IPS-18a (cell line): ENCODE measurements around the gene SCO1.

Source experiments
- H3K27ac ChIP-seq: one replicate; pipeline ENCODE4 v1.5.1; 2013; ENCODE audit warnings: low read length
- H3K27me3 ChIP-seq: one replicate; pipeline ENCODE4 v1.6.1; 2013; ENCODE audit warnings: mild to moderate bottlenecking, low read length; ENCODE audit not compliant: control insufficient read depth, insufficient read depth
- H3K36me3 ChIP-seq: one replicate; pipeline ENCODE4 v1.6.1; 2013; ENCODE audit warnings: low read depth, low read length; ENCODE audit not compliant: control insufficient read depth
- H3K4me1 ChIP-seq: one replicate; pipeline ENCODE4 v1.6.1; 2013; ENCODE audit warnings: low read depth, low read length; ENCODE audit not compliant: control insufficient read depth
- H3K4me3 ChIP-seq: one replicate; pipeline ENCODE4 v1.5.1; 2013; ENCODE audit warnings: low read length
- H3K9ac ChIP-seq: one replicate; pipeline ENCODE4 v1.6.1; 2013; ENCODE audit warnings: mild to moderate bottlenecking, low read length, moderate library complexity
- H3K9me3 ChIP-seq: one replicate; pipeline ENCODE4 v1.6.1; 2013; ENCODE audit warnings: low read depth, low read length; ENCODE audit not compliant: control insufficient read depth

The SCO1 gene

DNA sequence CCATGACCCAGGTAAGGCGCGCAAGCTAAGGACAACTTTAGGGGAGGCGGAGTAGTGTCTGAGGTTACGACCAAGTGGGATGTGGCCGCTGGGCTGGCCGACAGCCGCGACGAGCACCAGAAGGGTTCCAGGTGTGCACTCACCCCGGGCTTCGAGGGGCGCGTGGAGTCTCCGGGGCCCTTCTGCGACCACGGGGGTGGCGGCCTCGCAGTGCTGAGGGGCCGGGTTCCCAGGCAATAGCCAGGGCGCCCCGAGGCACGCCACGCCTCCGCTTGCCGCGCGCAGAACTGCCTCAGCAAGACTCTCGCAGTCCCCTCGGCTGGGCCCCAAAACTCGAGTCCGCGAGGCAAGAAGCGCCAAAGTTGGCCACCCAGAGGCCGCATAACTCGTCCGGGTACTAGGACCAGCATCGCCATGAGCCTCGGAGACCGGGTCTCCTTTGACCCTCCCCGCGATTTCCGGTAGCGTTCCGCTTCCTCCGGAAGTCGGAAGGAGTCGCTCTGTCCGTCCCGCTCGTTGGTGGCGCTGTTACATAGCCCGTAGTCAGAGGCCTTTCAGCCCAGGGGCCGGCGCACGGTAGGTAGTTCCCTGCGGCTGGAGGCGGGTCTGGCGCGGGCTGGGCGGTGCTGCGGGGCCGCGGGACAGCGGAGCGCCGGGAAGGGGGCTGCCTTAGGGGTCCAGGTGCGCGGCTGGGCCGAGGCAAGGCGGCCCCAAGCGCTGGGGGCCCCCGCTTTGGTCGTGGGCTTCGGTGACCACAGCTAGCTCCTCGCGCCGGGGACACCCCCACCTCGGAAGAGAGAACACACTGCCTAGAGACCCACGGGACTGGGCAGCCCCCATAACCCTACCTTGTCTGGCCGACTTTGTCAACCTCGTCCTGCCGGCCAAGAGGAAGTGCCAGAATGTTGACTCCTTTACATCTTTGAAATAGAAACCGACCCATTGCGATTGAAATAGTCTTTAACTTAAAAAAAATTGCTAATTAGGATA is at the start of gene SCO1, which contains the start of gene ADPRM:
Gene SCO1 (minus strand): TSS at position 442 of the 990 bp plus-strand sequence. CDS start 26 bp downstream, at position 416.
Gene ADPRM (plus strand): TSS at position 503 of the 990 bp plus-strand sequence. CDS start 7,333 bp downstream, outside the sequence.
- Histone ChIP-seq H3K4me1 (no peaks in the 10 kb centered on the region), H3K9me3 (no peaks in the 10 kb centered on the region), H3K27ac (peak within 1 kb of the TSS; percentile 64), H3K27me3 (no peaks in the 10 kb centered on the region), H3K9ac (peak within 1 kb of the TSS; percentile 89), H3K36me3 (peaks cover 30% of the 10 kb centered on the region), H3K4me3 (peak within 1 kb of the TSS; percentile 95)

DNA sequence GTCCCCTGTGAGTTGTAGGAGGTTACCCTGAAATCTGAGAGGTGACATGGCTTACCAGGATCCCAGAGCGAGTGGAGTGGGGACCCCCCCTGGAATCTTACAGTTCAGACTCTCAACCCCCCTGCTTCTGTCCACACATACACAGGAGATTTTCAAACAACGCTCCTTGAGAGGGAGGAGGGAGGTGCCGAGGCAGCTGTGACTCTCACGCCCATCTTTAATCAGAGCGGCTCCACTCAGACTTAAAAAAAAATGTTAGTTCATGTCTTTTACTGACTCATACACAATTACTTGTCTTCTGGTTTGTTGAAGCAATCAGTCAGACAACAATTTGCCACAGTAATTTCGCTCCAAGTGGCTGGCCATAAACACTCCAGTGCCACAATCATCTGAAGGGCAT is 47.9 kb upstream of the SCO1 start:
- Histone ChIP-seq H3K4me3 (no peak overlapping the region), H3K9ac (no peak overlapping the region), H3K9me3 (no peaks in the 10 kb centered on the region), H3K27ac (no peak overlapping the region), H3K4me1 (peaks cover 5% of the 10 kb centered on the region), H3K27me3 (no peaks in the 10 kb centered on the region), H3K36me3 (no peaks in the 10 kb centered on the region)

DNA sequence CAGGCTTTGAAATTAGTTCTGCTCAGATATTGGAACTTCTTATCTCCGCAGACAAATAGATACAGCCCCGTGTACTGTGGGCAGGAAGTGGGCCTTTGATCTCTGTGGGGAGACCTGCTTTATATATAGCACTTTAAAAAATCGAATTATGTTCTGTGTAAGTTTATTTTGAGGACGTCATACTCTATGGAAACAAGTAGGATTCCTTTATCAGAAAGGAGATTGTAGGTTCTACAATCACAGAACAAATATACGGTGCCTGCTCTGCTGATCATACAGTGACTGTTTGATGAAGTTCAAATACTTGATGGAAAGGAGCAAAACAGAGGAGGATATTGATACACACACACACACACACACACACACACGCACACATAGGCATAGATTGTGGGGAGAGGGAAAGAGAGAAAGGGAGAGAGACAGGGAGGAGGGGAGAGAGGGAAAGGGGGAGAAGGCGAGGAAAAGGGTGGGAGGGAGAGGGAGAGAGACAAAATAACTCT is 47.2 kb upstream of the SCO1 start:
- H3K36me3 ChIP-seq = no peaks in the 10 kb centered on the region
- no peak overlapping the region for H3K4me3 ChIP-seq
- peaks cover 5% of the 10 kb centered on the region for H3K4me1 ChIP-seq
- H3K9ac ChIP-seq = no peak overlapping the region
- no peaks in the 10 kb centered on the region for H3K27me3 ChIP-seq
- H3K9me3 ChIP-seq = no peaks in the 10 kb centered on the region
- H3K27ac ChIP-seq = no peak overlapping the region

DNA sequence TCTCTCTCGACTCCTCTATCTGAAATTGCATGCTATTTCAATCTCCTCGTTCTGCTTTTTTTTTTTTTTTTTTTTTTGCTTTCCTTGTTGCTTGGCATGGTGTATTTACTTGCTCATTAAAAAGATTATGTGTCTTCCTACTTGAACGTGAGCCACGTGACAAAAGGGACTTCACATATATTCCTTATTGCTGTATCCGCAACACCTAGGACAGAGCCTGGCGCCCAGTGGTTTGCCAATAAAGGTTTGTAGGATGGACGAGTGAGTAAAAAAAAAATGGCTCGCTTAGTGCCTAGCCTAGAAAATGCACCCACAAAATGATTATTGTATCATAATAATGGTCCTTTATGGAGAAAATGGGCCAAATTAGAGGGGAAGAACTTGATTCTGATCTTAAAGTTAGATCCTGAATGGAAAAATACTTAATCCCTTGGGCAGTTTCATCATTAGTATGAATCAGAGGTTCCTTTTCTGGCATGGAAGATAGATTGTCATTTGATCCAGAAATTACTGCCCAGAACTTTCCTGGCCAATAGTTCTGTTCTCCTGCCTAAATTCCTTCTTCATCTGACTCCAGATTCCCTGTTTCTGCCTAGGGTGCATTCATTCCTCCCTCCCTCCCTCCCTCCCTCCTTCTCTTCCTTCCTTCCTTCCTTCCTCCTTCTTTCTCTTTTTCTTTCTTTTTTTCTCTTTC is 46.1 kb upstream of the SCO1 start:
- H3K4me1 ChIP-seq = peaks cover 5% of the 10 kb centered on the region
- no peak overlapping the region for H3K9ac ChIP-seq
- H3K27me3 ChIP-seq = no peaks in the 10 kb centered on the region

DNA sequence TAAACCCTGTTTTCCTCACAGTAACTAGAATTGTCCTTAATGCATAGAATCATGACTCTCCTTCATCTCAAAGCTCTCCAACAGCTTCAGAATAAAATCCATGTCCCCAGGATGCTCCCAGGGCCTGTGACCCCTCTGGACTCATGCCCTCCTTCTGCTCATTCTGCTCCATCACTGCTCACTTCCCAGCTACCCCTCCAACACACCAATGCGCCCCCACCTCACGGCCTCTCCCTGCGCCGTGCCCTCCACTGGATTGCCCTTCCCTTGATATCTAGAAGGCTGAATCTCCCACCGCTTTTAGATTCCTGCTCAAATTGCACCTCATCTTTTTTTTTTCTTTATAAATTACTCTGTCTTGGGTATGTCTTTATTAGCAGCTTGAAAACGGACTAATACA is 45.1 kb upstream of the SCO1 start:
- Histone ChIP-seq H3K4me3 (no peak overlapping the region), H3K27me3 (no peaks in the 10 kb centered on the region), H3K27ac (no peak overlapping the region), H3K4me1 (no peaks in the 10 kb centered on the region), H3K9ac (no peak overlapping the region), H3K36me3 (no peaks in the 10 kb centered on the region), H3K9me3 (no peaks in the 10 kb centered on the region)

More for the DNA sequence above, 46.1 kb upstream of the SCO1 start:
- no peak overlapping the region for H3K27ac ChIP-seq
- H3K9me3 ChIP-seq = no peaks in the 10 kb centered on the region
- no peak overlapping the region for H3K4me3 ChIP-seq
- no peaks in the 10 kb centered on the region for H3K36me3 ChIP-seq

DNA sequence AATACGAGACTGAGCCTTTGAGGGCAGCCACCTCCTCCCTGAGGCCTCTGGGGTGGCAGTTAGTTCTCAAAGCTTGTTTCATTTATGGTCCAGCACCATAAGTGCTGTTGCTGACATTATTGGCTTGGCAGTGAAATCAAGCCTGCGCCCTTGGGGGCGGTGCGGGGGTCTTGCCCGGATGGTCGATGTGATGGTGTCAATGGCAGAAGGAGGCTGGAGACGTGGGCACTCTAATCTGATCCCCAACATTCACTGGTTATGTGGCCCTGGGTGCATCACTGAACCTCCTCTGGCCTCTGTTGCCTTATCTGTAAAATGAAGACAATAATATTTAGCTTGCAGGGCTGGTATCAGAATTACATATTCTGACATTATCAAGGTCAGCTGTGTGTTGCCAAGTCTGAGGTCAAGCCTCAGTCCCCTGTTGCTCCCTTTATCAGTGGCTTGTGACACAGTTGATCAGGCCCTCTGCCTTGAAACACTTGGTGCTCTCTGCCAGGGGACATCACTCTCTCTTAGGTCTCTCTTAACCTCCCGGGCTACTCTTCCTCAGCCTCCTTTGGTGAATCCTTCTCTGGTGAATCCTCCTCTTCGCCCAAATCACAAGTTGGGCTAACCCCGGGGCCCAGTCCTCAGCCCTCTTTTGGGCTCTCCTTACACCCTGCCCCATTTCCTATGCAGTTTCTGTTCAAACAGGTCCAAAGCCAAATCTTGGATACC is 44.2 kb upstream of the SCO1 start:
- Histone ChIP-seq H3K9me3 (no peaks in the 10 kb centered on the region), H3K9ac (no peak overlapping the region), H3K4me1 (peaks cover 2% of the 10 kb centered on the region), H3K27me3 (no peaks in the 10 kb centered on the region), H3K36me3 (no peaks in the 10 kb centered on the region), H3K27ac (no peak overlapping the region), H3K4me3 (no peak overlapping the region)

DNA sequence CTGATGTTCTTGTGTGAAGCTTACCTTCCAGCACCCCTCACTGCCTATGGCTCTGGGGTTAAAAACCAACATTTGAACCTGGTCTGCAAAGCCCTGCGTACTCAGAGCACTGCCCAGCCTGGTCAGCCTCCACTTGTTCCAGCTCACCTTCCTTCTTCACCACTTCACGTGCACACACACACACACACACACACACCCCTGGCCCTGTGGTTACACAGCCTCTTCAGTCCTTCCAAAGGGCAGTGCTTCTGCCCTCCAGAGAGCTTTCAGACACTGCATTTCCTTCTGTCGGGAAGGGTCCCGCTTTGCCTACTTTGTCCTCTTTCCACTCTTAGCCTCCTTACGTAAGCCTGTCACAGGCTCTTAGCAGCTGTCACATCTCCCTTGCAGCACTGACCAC is 42.1 kb upstream of the SCO1 start:
- no peak overlapping the region for H3K27ac ChIP-seq
- no peaks in the 10 kb centered on the region for H3K36me3 ChIP-seq
- H3K4me3 ChIP-seq = no peak overlapping the region
- H3K27me3 ChIP-seq = no peaks in the 10 kb centered on the region
- H3K4me1 ChIP-seq = peaks cover 2% of the 10 kb centered on the region
- no peak overlapping the region for H3K9ac ChIP-seq
- no peaks in the 10 kb centered on the region for H3K9me3 ChIP-seq

DNA sequence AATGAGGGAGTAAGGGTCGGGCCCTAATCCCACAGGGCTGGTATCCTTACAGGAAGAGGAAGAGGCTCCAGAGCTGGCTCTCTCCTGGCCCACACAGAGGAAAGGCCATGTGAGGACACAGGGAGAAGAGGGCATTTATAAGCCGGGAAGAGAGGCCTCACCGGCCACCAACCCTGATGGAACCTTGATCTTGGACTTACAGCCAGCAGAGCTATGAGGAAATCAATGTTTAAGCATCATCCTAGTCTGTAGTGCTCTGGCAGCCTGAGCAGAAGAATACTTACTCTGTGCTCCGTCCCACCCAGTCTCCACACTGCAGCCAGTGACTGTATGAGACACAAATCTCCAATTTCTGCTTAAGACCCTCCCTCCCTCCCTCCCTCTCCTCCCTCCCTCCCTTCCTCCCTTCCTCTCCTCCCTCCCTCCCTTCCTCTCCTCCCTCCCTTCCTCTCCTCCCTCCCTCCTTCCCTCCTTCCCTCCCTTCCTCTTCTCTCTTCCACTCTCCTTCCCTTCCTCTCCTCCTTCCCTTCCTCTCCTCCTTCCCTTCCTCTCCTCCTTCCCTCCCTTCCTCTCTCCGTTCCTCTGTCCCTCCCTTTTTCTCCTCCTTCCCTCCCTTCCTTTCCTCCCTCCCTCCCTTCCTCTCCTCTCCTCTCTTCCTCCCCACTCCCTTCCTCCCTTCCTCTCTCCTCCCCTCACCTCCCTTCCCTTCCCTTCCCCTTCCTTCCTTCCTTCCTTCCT is 41.4 kb upstream of the SCO1 start:
- Histone ChIP-seq H3K27ac (no peak overlapping the region), H3K9me3 (no peaks in the 10 kb centered on the region)

DNA sequence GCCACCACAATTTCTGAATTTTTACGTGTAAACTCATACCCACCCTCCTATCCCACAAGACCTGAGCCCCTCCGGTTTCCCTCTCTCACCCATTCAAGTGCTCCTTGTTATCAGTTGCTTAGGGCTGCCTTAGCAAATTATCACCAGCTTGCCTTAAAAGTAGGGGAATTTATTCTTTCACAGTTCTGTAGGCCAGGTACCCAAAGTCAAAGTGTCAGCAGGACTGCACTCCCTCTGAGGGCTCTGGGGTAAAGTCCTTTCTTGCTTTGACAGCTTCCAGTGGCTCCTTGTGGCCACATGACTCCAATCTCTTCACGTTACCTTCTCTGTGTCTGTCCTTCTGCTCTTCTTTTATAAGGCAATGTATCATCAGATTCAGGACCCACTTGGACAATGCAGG is 40.4 kb upstream of the SCO1 start:
- peaks cover 4% of the 10 kb centered on the region for H3K4me1 ChIP-seq
- H3K4me3 ChIP-seq = no peak overlapping the region
- H3K36me3 ChIP-seq = no peaks in the 10 kb centered on the region
- no peak overlapping the region for H3K27ac ChIP-seq
- H3K27me3 ChIP-seq = no peaks in the 10 kb centered on the region
- H3K9me3 ChIP-seq = no peaks in the 10 kb centered on the region
- H3K9ac ChIP-seq = no peak overlapping the region

More for the DNA sequence above, 41.4 kb upstream of the SCO1 start:
- H3K27me3 ChIP-seq = no peaks in the 10 kb centered on the region
- peaks cover 2% of the 10 kb centered on the region for H3K4me1 ChIP-seq
- no peak overlapping the region for H3K9ac ChIP-seq
- H3K4me3 ChIP-seq = no peak overlapping the region
- H3K36me3 ChIP-seq = no peaks in the 10 kb centered on the region

DNA sequence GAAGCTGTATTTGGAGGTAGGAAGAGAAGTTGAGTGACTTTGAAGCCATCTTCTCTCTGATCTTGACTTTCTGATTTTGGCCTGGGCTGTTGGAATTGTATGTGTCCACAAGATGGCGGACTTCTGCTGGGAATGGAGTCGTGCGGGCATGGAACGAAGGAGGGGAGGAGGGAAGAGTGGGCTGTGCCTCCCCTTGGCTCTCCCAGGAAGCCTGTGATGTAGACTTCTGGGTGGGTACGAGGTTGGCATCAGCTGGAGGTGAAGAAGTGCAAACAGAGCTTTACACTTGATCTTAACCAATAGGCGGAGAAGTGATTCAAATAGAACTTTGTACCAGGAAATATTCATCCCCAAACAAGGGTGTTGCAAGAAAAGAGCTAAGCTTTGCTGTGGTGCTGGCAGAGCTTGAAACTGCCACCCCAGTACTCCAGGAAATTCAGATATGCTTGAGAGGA is 39.9 kb upstream of the SCO1 start:
- H3K27ac ChIP-seq = no peak overlapping the region
- H3K4me3 ChIP-seq = no peak overlapping the region
- no peaks in the 10 kb centered on the region for H3K9me3 ChIP-seq
- H3K4me1 ChIP-seq = peaks cover 7% of the 10 kb centered on the region
- H3K27me3 ChIP-seq = no peaks in the 10 kb centered on the region
- H3K9ac ChIP-seq = no peak overlapping the region
- no peaks in the 10 kb centered on the region for H3K36me3 ChIP-seq
